ENCODE measurements around the gene FAM83F.

FAM83F gene

GRCh38 chr22:40076702-40077645 is 82.2 kb downstream of the FAM83F start:
- no peak for DNase-seq

GRCh38 chr22:40077646-40078016 is 82.9 kb downstream of the FAM83F start:
- DNase-seq, result no peak

GRCh38 chr22:40081662-40082061 is 86.9 kb downstream of the FAM83F start:
- no peak for DNase-seq

GRCh38 chr22:40082184-40082583 is 87.4 kb downstream of the FAM83F start:
- no peak for DNase-seq

- DNase-seq, result no peak
Measured at GRCh38 chr22:40083794-40084193, 89.0 kb downstream of the FAM83F start.

- no peak for DNase-seq
Measured at GRCh38 chr22:40084246-40084645, 89.5 kb downstream of the FAM83F start.

GRCh38 chr22:40088818-40089217 is 94.1 kb downstream of the FAM83F start:
- no peak for DNase-seq
